IMR-90 (cell line): ENCODE measurements around the gene MAGEA10. TPM values are rescaled to one million over a fixed set of nuclear protein-coding genes. Genes with fewer than 3 reads are reported as not detected.
A peak's percentile ranks its signal among the peaks of the same experiment; 100 is the strongest.

Experiments
- ATAC-seq: fragments of 200-7000 bp; cut with Tn5 transposase; 2 replicates; pipeline ENCODE4 v1.9.1; 2020; ENCODE audit warnings: low read depth, mild to moderate bottlenecking, moderate library complexity
- BruUV-seq: library from RNA; stranded (reverse); fragments of 400-500 nt; replicated peaks from 2 replicates; lab custom pipeline; 2021; lab: Mats Ljungman, UMichigan
- CTCF ChIA-PET: fragments of 300-600 bp; formaldehyde crosslinking; extraction: SDS; loops from one replicate; lab custom pipeline; 2021; ENCODE audit warnings: antibody characterized with exemption; lab: Yijun Ruan, JAX
- POLR2A ChIA-PET: fragments of 300-600 bp; sonication (Branson Sonifier 250); formaldehyde crosslinking; loops from one replicate; lab custom pipeline; 2022; ENCODE audit warnings: antibody characterized with exemption; ENCODE audit not compliant: unreplicated experiment; lab: Charles Lee
- DNase-seq: peaks from one replicate; pipeline ENCODE4 v3.0.0; 2013
- H2AFZ ChIP-seq: replicated peaks from 2 replicates; pipeline ENCODE3; 2013; ENCODE audit warnings: low read length, mild to moderate bottlenecking; ENCODE audit not compliant: poor library complexity
- H2AK5ac ChIP-seq: 2 replicates; pipeline ENCODE4 v1.6.1; 2013; ENCODE audit warnings: low read depth, low read length, inconsistent platforms
- H2AK9ac ChIP-seq: replicated peaks from 2 replicates; pipeline ENCODE3; 2013; ENCODE audit warnings: mild to moderate bottlenecking, low read depth, low read length, moderate library complexity; ENCODE audit not compliant: poor library complexity
- H2BK120ac ChIP-seq: 2 replicates; pipeline ENCODE4 v1.6.1; 2013; ENCODE audit warnings: low read depth, low read length, inconsistent platforms
- H2BK15ac ChIP-seq: 3 replicates; pipeline ENCODE4 v1.6.1; 2013; ENCODE audit warnings: low read depth, low read length, inconsistent platforms
- H2BK20ac ChIP-seq: 2 replicates; pipeline ENCODE4 v1.6.1; 2013; ENCODE audit warnings: low read depth, mild to moderate bottlenecking, inconsistent platforms, low read length, moderate library complexity
- H2BK5ac ChIP-seq: 2 replicates; pipeline ENCODE4 v1.6.1; 2013; ENCODE audit warnings: mild to moderate bottlenecking, low read depth, low read length, inconsistent platforms; ENCODE audit not compliant: poor library complexity, severe bottlenecking
- H3K14ac ChIP-seq: replicated peaks from 2 replicates; pipeline ENCODE4 v1.6.1; 2013; ENCODE audit warnings: low read depth, low read length, inconsistent platforms
- H3K18ac ChIP-seq: 2 replicates; pipeline ENCODE4 v1.6.1; 2013; ENCODE audit warnings: low read depth, low read length, control low read depth
- H3K23ac ChIP-seq: 2 replicates; pipeline ENCODE4 v1.6.1; 2013; ENCODE audit warnings: low read depth, low read length, inconsistent platforms
- H3K27ac ChIP-seq: 2 replicates; pipeline ENCODE4 v1.5.1; 2013; ENCODE audit warnings: mild to moderate bottlenecking, control low read depth, low read length; ENCODE audit not compliant: insufficient read depth
- H3K27me3 ChIP-seq: 2 replicates; pipeline ENCODE4 v1.6.1; 2013; ENCODE audit warnings: low read length; ENCODE audit not compliant: control insufficient read depth, insufficient read depth
- H3K36me3 ChIP-seq: 2 replicates; pipeline ENCODE4 v1.6.1; 2013; ENCODE audit warnings: low read length, mixed read lengths; ENCODE audit not compliant: control insufficient read depth, insufficient read depth
- H3K4ac ChIP-seq: 2 replicates; pipeline ENCODE4 v1.6.1; 2013; ENCODE audit warnings: low read depth, low read length, inconsistent platforms
- H3K4me1 ChIP-seq: 2 replicates; pipeline ENCODE4 v1.6.1; 2013; ENCODE audit warnings: low read length, mixed read lengths; ENCODE audit not compliant: control insufficient read depth, insufficient read depth
- H3K4me2 ChIP-seq: 2 replicates; pipeline ENCODE4 v1.6.1; 2013; ENCODE audit warnings: low read depth, mild to moderate bottlenecking, control low read depth, low read length, moderate library complexity
- H3K4me3 ChIP-seq: 2 replicates; pipeline ENCODE4 v1.5.1; 2013; ENCODE audit warnings: low read depth, mild to moderate bottlenecking, control low read depth, low read length, moderate library complexity; ENCODE audit not compliant: insufficient read depth
- H3K56ac ChIP-seq: 2 replicates; pipeline ENCODE4 v1.6.1; 2013; ENCODE audit warnings: low read length, inconsistent platforms; ENCODE audit not compliant: insufficient read depth; ENCODE audit errors: extremely low read depth
- H3K79me1 ChIP-seq, 2 experiments: 2 replicates each; pipeline ENCODE4 v1.6.1; 2013; ENCODE audit warnings: low read length in 2 of 2, inconsistent platforms in 1 of 2, low read depth in 1 of 2
- H3K9ac ChIP-seq: 2 replicates; pipeline ENCODE4 v1.6.1; 2013; ENCODE audit warnings: low read depth, low read length, control low read depth
- H3K9me1 ChIP-seq: 2 replicates; pipeline ENCODE4 v1.6.1; 2013; ENCODE audit warnings: low read length, inconsistent platforms; ENCODE audit not compliant: insufficient read depth
- H3K9me3 ChIP-seq: 2 replicates; pipeline ENCODE4 v1.6.1; 2013; ENCODE audit warnings: low read length; ENCODE audit not compliant: control insufficient read depth, insufficient read depth
- H4K20me1 ChIP-seq: 2 replicates; pipeline ENCODE4 v1.6.1; 2013; ENCODE audit warnings: low read length, inconsistent platforms; ENCODE audit not compliant: insufficient read depth
- H4K5ac ChIP-seq: 2 replicates; pipeline ENCODE4 v1.6.1; 2013; ENCODE audit warnings: mild to moderate bottlenecking, low read depth, low read length, control low read depth
- H4K8ac ChIP-seq, 2 experiments: 2 replicates each; pipeline ENCODE4 v1.6.1; 2013; ENCODE audit warnings: low read depth in 2 of 2, low read length in 2 of 2, control low read depth in 1 of 2, inconsistent platforms in 1 of 2
- H4K91ac ChIP-seq: 2 replicates; pipeline ENCODE4 v1.6.1; 2013; ENCODE audit warnings: low read depth, low read length, inconsistent platforms; ENCODE audit not compliant: insufficient read depth
- CEBPB ChIP-seq: IDR thresholded peaks from 2 replicates; pipeline ENCODE4 v1.6.1; 2012; ENCODE audit warnings: low read depth, low read length, improper control_type of control experiment
- CTCF ChIP-seq: conservative IDR thresholded peaks from 2 replicates; pipeline ENCODE4 v1.5.1; 2012; ENCODE audit warnings: mild to moderate bottlenecking, low read depth, low read length, improper control_type of control experiment
- ELK1 ChIP-seq: fragments of 150-350 bp; IDR thresholded peaks from 2 replicates; pipeline ENCODE4 v1.6.1; 2016; ENCODE audit warnings: low read depth, mild to moderate bottlenecking, low read length, moderate library complexity, borderline replicate concordance
- WGBS, 2 experiments: methylation state at CpG; one replicate each; pipeline versions ENCODE4 v1.1.5 to v1.1.7; 2013; ENCODE audit warnings: missing lambda C conversion rate in 2 of 2; ENCODE audit not compliant: insufficient read length in 1 of 2; ENCODE audit errors: extremely low coverage in 2 of 2; 5-methylcytosine and 5-hydroxymethylcytosine counted together
- dilution Hi-C: fragments of 300-500 bp; cut with HindIII; formaldehyde crosslinking; loops from one replicate; pipeline ENCODE4 v1.14.3; 2018; ENCODE audit warnings: low sequenced_read_pairs; ENCODE audit not compliant: unreplicated experiment
- in situ Hi-C: fragments of 300-500 bp; cut with MboI; formaldehyde crosslinking; loops from 3 replicates; pipeline ENCODE4 v1.14.3; 2019; ENCODE audit warnings: low sequenced_read_pairs, inconsistent platforms, mixed read lengths
- intact Hi-C: fragments of 100-400 bp; cut with micrococcal nuclease; formaldehyde crosslinking; loops from 2 replicates; pipeline ENCODE4 v1.10.0; 2022
- polyA plus RNA-seq, 3 experiments: library from polyadenylated mRNA; depleted of rRNA; stranded (reverse); fragments of >200 nt; gene quantifications; 2 replicates each; pipeline ENCODE4 v1.2.3, GENCODE V29; 2012; ENCODE audit warnings: low replicate concordance in 1 of 3
- total RNA-seq: library from RNA; depleted of rRNA; stranded (reverse); fragments of >200 nt; gene quantifications from 2 replicates; pipeline ENCODE4 v1.2.3, GENCODE V29; 2012

The MAGEA10 gene
- total and polyA plus RNA-seq, 2 of the 4 experiments (the other 2 are of a cell fraction): not detected

- WGBS, 2 experiments: no CpG with 5 or more reads among the region's 9 CpGs
- H2BK5ac ChIP-seq: no peak overlapping the region
- no peak for ATAC-seq
- H4K91ac ChIP-seq: no peak overlapping the region
- no peak overlapping the region for H2AK5ac ChIP-seq
- H3K23ac ChIP-seq: no peak overlapping the region
- H3K27ac ChIP-seq: no peak overlapping the region
- ChIA-PET CTCF (no interaction called here), POLR2A (no interaction called here)
- no peaks in the 10 kb centered on the region for H3K27me3 ChIP-seq
- H2BK20ac ChIP-seq: no peak overlapping the region
- H2AFZ ChIP-seq: no peak overlapping the region
- no TSS peak for BruUV-seq
- no peak for DNase-seq
- peaks cover 17% of the 10 kb centered on the region; the same call in 1 of the 2 replicates for H3K9me3 ChIP-seq
- H3K9me1 ChIP-seq: no peaks in the 10 kb centered on the region
- in situ Hi-C loops: no loop called here
- H3K79me1 ChIP-seq: no peaks in the 10 kb centered on the region
- H3K4ac ChIP-seq: no peak overlapping the region
- H3K18ac ChIP-seq: no peak overlapping the region
- no peak overlapping the region for H2BK15ac ChIP-seq
- H3K36me3 ChIP-seq: no peaks in the 10 kb centered on the region
- TF ChIP-seq ELK1 (no peak), CTCF (no peak), CEBPB (peak; percentile 34; the same call in 1 of the 2 replicates)
- no peaks in the 10 kb centered on the region for H3K4me1 ChIP-seq
- dilution Hi-C loops: no loop called here
- H3K4me3 ChIP-seq: no peak overlapping the region
- intact Hi-C loops: no loop called here
- H2AK9ac ChIP-seq: no peak overlapping the region
- no peak overlapping the region for H3K4me2 ChIP-seq
- H4K5ac ChIP-seq: no peak overlapping the region
- no peak overlapping the region for H3K14ac ChIP-seq
- H3K56ac ChIP-seq: no peak overlapping the region
- H3K9ac ChIP-seq: no peak overlapping the region
- no peak overlapping the region for H2BK120ac ChIP-seq
- H4K20me1 ChIP-seq: no peaks in the 10 kb centered on the region
- H4K8ac ChIP-seq: no peak overlapping the region
Measured at GRCh38 chrX:152139589-152139988, 1.2 kb upstream of the MAGEA10 start.
